Motor neuron (in vitro differentiated cells): ENCODE results near the gene PTPRM. TPM values are rescaled to one million over a fixed set of nuclear protein-coding genes. Genes with fewer than 3 reads are reported as not detected.

Experiments
- ATAC-seq, 8 experiments: fragments of 200-7000 bp; cut with Tn5 transposase; replicated peaks in 6 of 8; 2 replicates each; pipeline ENCODE4 v1.8.0; 2021; ENCODE audit warnings: mild to moderate bottlenecking in 8 of 8, moderate library complexity in 8 of 8
- H3K27ac ChIP-seq, 2 donors: fragments of 250-450 bp; sonication (Bioruptor Pico); 2 replicates each; pipeline ENCODE4 v1.9.0; 2021; ENCODE audit warnings: antibody characterized with exemption in 2 of 2, mild to moderate bottlenecking in 2 of 2, moderate library complexity in 1 of 2
- H3K4me1 ChIP-seq, 2 donors: fragments of 250-450 bp; sonication (Bioruptor Pico); replicated peaks in 1 of 2; 2 replicates each; pipeline ENCODE4 v1.6.1; 2021; ENCODE audit warnings: antibody characterized with exemption in 2 of 2, mild to moderate bottlenecking in 2 of 2, moderate library complexity in 1 of 2
- H3K4me3 ChIP-seq, 5 donors: fragments of 250-450 bp; sonication (Bioruptor Pico); 2 replicates each; pipeline ENCODE4 v1.9.0; 2021; ENCODE audit warnings: antibody characterized with exemption in 5 of 5, mild to moderate bottlenecking in 5 of 5, moderate library complexity in 4 of 5
- WGBS, 10 experiments: fragments of 450-650 bp; shearing (Covaris generic); methylation state at CpG; one replicate each; pipeline ENCODE4 v1.0.0; 2022; 5-methylcytosine and 5-hydroxymethylcytosine counted together
- in situ Hi-C, 9 experiments: fragments of 400-800 bp; cut with MboI; loops; one replicate each; pipeline ENCODE4 v1.15.0; 2021; ENCODE audit warnings: low sequenced_read_pairs in 9 of 9, low pct_unique_long_range_greater_than_20kb in 2 of 9; ENCODE audit not compliant: unreplicated experiment in 9 of 9
- total RNA-seq, 8 experiments: library from RNA; unstranded; fragments of 300-600 nt; gene quantifications; 2 replicates each; pipeline versions ENCODE4 v1.2.3 to v1.2.4, GENCODE V29; 2022

Gene PTPRM
- total RNA-seq, 8 experiments from 2014 or later, result 12.9 to 106 (median 66.9) TPM

- H3K27ac ChIP-seq, result no peak overlapping the region
- no peak for ATAC-seq
- in situ Hi-C loops, result no loop called here
- H3K4me1 ChIP-seq, result peaks cover 19 to 21% of the 10 kb centered on the region in 2 donors
- 67 to 100% (median 90%) methylated on average over 1 to 4 of the region's 8 CpGs; no CpG with 5 or more reads in 3 of the 10 experiments for WGBS, 10 experiments
- H3K4me3 ChIP-seq, result no peak overlapping the region
These were observed 792.4 kb downstream of the PTPRM start for GRCh38 chr18:8359481-8359880.

GRCh38 chr18:8361941-8362471, 794.9 kb downstream of the PTPRM start:
- 77 to 93% (median 82%) methylated on average over 1 to 4 of the region's 5 CpGs; no CpG with 5 or more reads in 5 of the 10 experiments for WGBS, 10 experiments
- H3K4me3 ChIP-seq, result no peak overlapping the region
- no peak for ATAC-seq
- peaks cover 14 to 15% of the 10 kb centered on the region in 2 donors for H3K4me1 ChIP-seq
- in situ Hi-C loops, result no loop called here
- H3K27ac ChIP-seq, result no peak overlapping the region

GRCh38 chr18:8362863-8363262, 795.7 kb downstream of the PTPRM start:
- no peak for ATAC-seq
- Histone ChIP-seq H3K4me3 (no peak overlapping the region), H3K27ac (no peak overlapping the region), H3K4me1 (peaks cover 7 to 8% of the 10 kb centered on the region in 2 donors)
- 76 to 100% (median 88%) methylated on average over 1 to 4 of the region's 5 CpGs; no CpG with 5 or more reads in 5 of the 10 experiments for WGBS, 10 experiments
- in situ Hi-C loops, result no loop called here

- in situ Hi-C loops, result no loop called here
- 0 to 100% (median 83%) methylated on average over 1 to 2 of the region's 2 CpGs; no CpG with 5 or more reads in 1 of the 10 experiments for WGBS, 10 experiments
- no peak overlapping the region for H3K4me3 ChIP-seq
- H3K4me1 ChIP-seq, result no peaks in the 10 kb centered on the region
- no peak overlapping the region for H3K27ac ChIP-seq
- no peak for ATAC-seq
These were observed 797.3 kb downstream of the PTPRM start for GRCh38 chr18:8364385-8364784.

- H3K4me1 ChIP-seq, result no peaks in the 10 kb centered on the region
- 40 to 100% (median 61%) methylated on average over 1 to 3 of the region's 5 CpGs; no CpG with 5 or more reads in 5 of the 10 experiments for WGBS, 10 experiments
- ATAC-seq, result no peak
- H3K4me3 ChIP-seq, result no peak overlapping the region
- in situ Hi-C loops, result no loop called here
- H3K27ac ChIP-seq, result no peak overlapping the region
These were observed 797.9 kb downstream of the PTPRM start for GRCh38 chr18:8365006-8365405.

GRCh38 chr18:8365528-8365927, 798.4 kb downstream of the PTPRM start:
- ATAC-seq, result no peak
- in situ Hi-C loops, result no loop called here
- no peaks in the 10 kb centered on the region for H3K4me1 ChIP-seq
- 70 to 100% (median 86%) methylated on average over 1 to 2 of the region's 2 CpGs; no CpG with 5 or more reads in 5 of the 10 experiments for WGBS, 10 experiments
- no peak overlapping the region for H3K27ac ChIP-seq
- no peak overlapping the region for H3K4me3 ChIP-seq

GRCh38 chr18:8366070-8366469, 799.0 kb downstream of the PTPRM start:
- ATAC-seq, result no peak
- Histone ChIP-seq H3K27ac (no peak overlapping the region), H3K4me3 (no peak overlapping the region), H3K4me1 (no peaks in the 10 kb centered on the region)
- WGBS, 10 experiments, result 80 to 100% (median 92%) methylated on average over 1 to 5 of the region's 5 CpGs; no CpG with 5 or more reads in 3 of the 10 experiments
- in situ Hi-C loops, result no loop called here

GRCh38 chr18:8366656-8367055, 799.5 kb downstream of the PTPRM start:
- in situ Hi-C loops, result no loop called here
- 78 to 100% (median 88%) methylated on average over 1 to 11 of the region's 16 CpGs; no CpG with 5 or more reads in 1 of the 10 experiments for WGBS, 10 experiments
- Histone ChIP-seq H3K4me3 (no peak overlapping the region), H3K27ac (no peak overlapping the region), H3K4me1 (no peaks in the 10 kb centered on the region)
- no peak for ATAC-seq

- Histone ChIP-seq H3K27ac (no peak overlapping the region), H3K4me3 (no peak overlapping the region), H3K4me1 (no peaks in the 10 kb centered on the region)
- 0 to 46% (median 15%) methylated on average over 1 to 31 of the region's 47 CpGs; no CpG with 5 or more reads in 3 of the 10 experiments for WGBS, 10 experiments
- peak; percentile 46 to 94 (median 74) for ATAC-seq
- in situ Hi-C loops, result no loop called here
These were observed 800.3 kb downstream of the PTPRM start for GRCh38 chr18:8367217-8367988.

GRCh38 chr18:8368512-8369217, 801.5 kb downstream of the PTPRM start:
- ATAC-seq, result peak in 1 of 8 experiments; percentile 83
- 71 to 100% (median 91%) methylated on average over 1 to 4 of the region's 4 CpGs for WGBS, 10 experiments
- H3K4me1 ChIP-seq, result no peaks in the 10 kb centered on the region
- no peak overlapping the region for H3K4me3 ChIP-seq
- H3K27ac ChIP-seq, result no peak overlapping the region
- in situ Hi-C loops, result no loop called here

- H3K4me1 ChIP-seq, result no peaks in the 10 kb centered on the region
- H3K4me3 ChIP-seq, result no peak overlapping the region
- in situ Hi-C loops, result no loop called here
- peak in 2 of 8 experiments; percentile 23 to 46 for ATAC-seq
- 72 to 100% (median 94%) methylated on average over 2 to 5 of the region's 5 CpGs; no CpG with 5 or more reads in 5 of the 10 experiments for WGBS, 10 experiments
- H3K27ac ChIP-seq, result no peak overlapping the region
These were observed 806.4 kb downstream of the PTPRM start for GRCh38 chr18:8373486-8373885.

GRCh38 chr18:8374676-8375075, 807.6 kb downstream of the PTPRM start:
- WGBS, 10 experiments, result 57 to 100% (median 94%) methylated on average over 2 to 4 of the region's 4 CpGs
- ATAC-seq, result peak in 1 of 8 experiments; percentile 85
- in situ Hi-C loops, result loop anchor here in 3 of 9 experiments (25.0 kb wide), 2 partner anchors 287 to 587 kb away; no protein-coding TSS in a partner anchor
- H3K4me3 ChIP-seq, result no peak overlapping the region
- H3K4me1 ChIP-seq, result no peaks in the 10 kb centered on the region
- no peak overlapping the region for H3K27ac ChIP-seq

GRCh38 chr18:8375249-8375648, 808.1 kb downstream of the PTPRM start:
- no peak overlapping the region for H3K27ac ChIP-seq
- peak in 2 of 8 experiments; percentile 39 to 74 for ATAC-seq
- WGBS, 10 experiments, result 71 to 100% (median 81%) methylated on average over 1 to 3 of the region's 3 CpGs; no CpG with 5 or more reads in 1 of the 10 experiments
- in situ Hi-C loops, result loop anchor here in 3 of 9 experiments (25.0 kb wide), 2 partner anchors 288 to 588 kb away; no protein-coding TSS in a partner anchor
- no peak overlapping the region for H3K4me3 ChIP-seq
- no peaks in the 10 kb centered on the region for H3K4me1 ChIP-seq
